ENCODE results near the gene TMEM14C.

Gene TMEM14C

GRCh38 chr6:10771371-10771894 is 48.6 kb downstream of the TMEM14C start:
- FAIRE-seq: no peak

- no peak for FAIRE-seq
These were observed 55.4 kb downstream of the TMEM14C start for GRCh38 chr6:10778230-10778629.

GRCh38 chr6:10779076-10779475 is 56.2 kb downstream of the TMEM14C start:
- FAIRE-seq: no peak

All from TTC549 (cell line).